Body of pancreas (tissue), 4 donors: Measurements from ENCODE around the gene SSH2. TPM values are rescaled to one million over a fixed set of nuclear protein-coding genes. Genes with fewer than 3 reads are reported as not detected.
A peak's percentile ranks its signal among the peaks of the same experiment; 100 is the strongest.

Experiments
- ATAC-seq: fragments of 150-250 bp; one replicate; pipeline ENCODE4 v1.9.1; 2016
- DNase-seq, 4 donors: peaks; one replicate each; pipeline ENCODE4 v3.0.0-alpha.2; 2019
- H3K27ac ChIP-seq, 4 donors: fragments of 200-600 bp; sonication (generic); 1 replicate in 3 of 4; 2 replicates in 1 of 4; pipeline versions ENCODE4 v1.5.1 to v1.6.1; 2016 to 2019; ENCODE audit warnings: mild to moderate bottlenecking in 1 of 4, mixed read lengths in 1 of 4, moderate library complexity in 1 of 4
- H3K27me3 ChIP-seq, 2 donors: fragments of 200-600 bp; sonication (generic); one replicate each; pipeline ENCODE4 v1.6.0; 2016; ENCODE audit warnings: mild to moderate bottlenecking in 1 of 2
- H3K36me3 ChIP-seq, 2 donors: fragments of 200-600 bp; sonication (generic); replicated peaks in 1 of 2; 2 replicates each; pipeline ENCODE4 v1.5.1; 2016; ENCODE audit warnings: low read depth in 2 of 2; ENCODE audit not compliant: insufficient read depth in 1 of 2
- H3K4me1 ChIP-seq: fragments of 200-600 bp; sonication (generic); one replicate; pipeline ENCODE4 v1.6.0; 2016
- H3K4me3 ChIP-seq, 2 donors: fragments of 200-600 bp; sonication (generic); 1 replicate in 1 of 2; 2 replicates in 1 of 2; pipeline ENCODE4 v1.5.1; 2016 to 2019
- H3K9me3 ChIP-seq, 3 donors: fragments of 200-600 bp; sonication (generic); 1 replicate in 2 of 3; 2 replicates in 1 of 3; pipeline ENCODE4 v1.5.1; 2016
- POLR2A ChIP-seq, 3 donors: fragments of 450-650 bp; IDR thresholded peaks; one replicate each; pipeline ENCODE4 v1.6.1; 2016; ENCODE audit warnings: antibody characterized with exemption in 3 of 3, mild to moderate bottlenecking in 2 of 3
- WGBS, 2 donors: methylation state at CpG; one replicate each; pipeline ENCODE4 v1.1.5; 2017; 5-methylcytosine and 5-hydroxymethylcytosine counted together
- intact Hi-C: fragments of 100-400 bp; cut with DNase I; formaldehyde crosslinking; loops from one replicate; pipeline ENCODE4 v1.15.1; 2023
- total RNA-seq, 2 donors: library from RNA; depleted of rRNA; stranded (reverse); fragments of >200 nt; gene quantifications; one replicate each; pipeline ENCODE4 v1.1.0, GENCODE V29; 2016
- TF ChIP-seq, protein P1 (sequence below), 7 experiments: fragments of 450-650 bp in 4 of 7; fragments of 200-600 bp in 3 of 7; sonication (generic) in 3 of 7; IDR thresholded peaks; one replicate each; pipeline ENCODE4 v1.5.1; 2016 to 2019; ENCODE audit warnings: antibody characterized with exemption in 7 of 7

SSH2 gene, protein sequence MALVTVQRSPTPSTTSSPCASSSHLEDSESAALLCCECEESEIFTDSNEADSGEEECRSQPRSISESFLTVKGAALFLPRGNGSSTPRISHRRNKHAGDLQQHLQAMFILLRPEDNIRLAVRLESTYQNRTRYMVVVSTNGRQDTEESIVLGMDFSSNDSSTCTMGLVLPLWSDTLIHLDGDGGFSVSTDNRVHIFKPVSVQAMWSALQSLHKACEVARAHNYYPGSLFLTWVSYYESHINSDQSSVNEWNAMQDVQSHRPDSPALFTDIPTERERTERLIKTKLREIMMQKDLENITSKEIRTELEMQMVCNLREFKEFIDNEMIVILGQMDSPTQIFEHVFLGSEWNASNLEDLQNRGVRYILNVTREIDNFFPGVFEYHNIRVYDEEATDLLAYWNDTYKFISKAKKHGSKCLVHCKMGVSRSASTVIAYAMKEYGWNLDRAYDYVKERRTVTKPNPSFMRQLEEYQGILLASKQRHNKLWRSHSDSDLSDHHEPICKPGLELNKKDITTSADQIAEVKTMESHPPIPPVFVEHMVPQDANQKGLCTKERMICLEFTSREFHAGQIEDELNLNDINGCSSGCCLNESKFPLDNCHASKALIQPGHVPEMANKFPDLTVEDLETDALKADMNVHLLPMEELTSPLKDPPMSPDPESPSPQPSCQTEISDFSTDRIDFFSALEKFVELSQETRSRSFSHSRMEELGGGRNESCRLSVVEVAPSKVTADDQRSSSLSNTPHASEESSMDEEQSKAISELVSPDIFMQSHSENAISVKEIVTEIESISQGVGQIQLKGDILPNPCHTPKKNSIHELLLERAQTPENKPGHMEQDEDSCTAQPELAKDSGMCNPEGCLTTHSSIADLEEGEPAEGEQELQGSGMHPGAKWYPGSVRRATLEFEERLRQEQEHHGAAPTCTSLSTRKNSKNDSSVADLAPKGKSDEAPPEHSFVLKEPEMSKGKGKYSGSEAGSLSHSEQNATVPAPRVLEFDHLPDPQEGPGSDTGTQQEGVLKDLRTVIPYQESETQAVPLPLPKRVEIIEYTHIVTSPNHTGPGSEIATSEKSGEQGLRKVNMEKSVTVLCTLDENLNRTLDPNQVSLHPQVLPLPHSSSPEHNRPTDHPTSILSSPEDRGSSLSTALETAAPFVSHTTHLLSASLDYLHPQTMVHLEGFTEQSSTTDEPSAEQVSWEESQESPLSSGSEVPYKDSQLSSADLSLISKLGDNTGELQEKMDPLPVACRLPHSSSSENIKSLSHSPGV (N-terminal part only)
- 1 to 10 TPM; 8.2 to 8.6 TPM for total RNA-seq

DNA sequence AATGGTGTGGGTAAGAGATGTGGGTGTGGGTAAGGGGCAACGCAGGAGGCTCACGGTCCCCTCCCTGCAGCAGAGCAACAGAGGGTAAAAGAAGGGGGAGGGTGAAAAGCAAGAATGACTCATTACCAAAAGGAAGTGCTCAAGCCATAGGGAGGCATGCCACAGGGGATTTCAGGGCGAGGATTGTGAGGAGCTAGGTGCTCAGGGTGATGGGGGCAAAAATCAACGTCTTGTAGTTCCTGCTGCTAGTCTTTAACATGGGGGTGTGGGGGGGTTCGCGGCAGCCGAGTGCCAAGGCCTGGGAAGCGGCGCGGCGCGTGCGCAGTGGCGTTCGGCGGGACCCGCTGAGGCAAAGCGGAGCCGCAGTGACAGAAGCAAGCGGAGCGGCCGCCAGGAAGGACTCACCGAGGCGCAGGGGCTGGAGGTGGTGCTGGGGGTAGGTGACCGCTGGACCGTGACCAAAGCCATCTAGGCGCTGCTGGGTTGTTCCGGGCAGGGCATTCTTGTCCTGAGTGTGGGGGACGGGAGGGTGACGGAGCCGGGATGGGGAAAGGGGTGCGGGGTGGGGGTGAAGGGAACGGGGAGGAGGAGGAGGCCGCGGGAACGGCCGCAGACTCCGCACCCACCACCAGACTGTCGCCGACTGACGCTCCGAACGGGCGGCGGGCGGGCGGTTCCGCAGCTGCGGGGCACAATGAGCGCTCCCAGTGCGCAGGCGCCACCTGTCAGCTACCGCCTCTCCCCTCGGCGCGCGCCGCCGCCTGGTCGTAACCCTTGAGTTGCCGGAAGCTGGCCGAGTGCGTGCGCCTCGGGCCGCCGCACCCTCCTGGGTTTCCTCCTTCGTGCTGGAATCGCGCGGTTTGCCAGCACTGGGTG, at the start of gene SSH2:
TSS of gene SSH2 (minus strand) at position 696 of the 876 bp plus-strand sequence. CDS start at position 468, 228 bp downstream.
- ATAC-seq (peak; percentile 89), DNase-seq (peak; percentile 90 to 92 (median 92))
- WGBS, 2 donors: 0 to 1% methylated on average over 35 to 69 of the region's 71 CpGs
- peaks cover 34% of the 10 kb centered on the region for H3K4me1 ChIP-seq
- intact Hi-C loops: no loop called here
- H3K36me3 ChIP-seq: no peaks in the 10 kb centered on the region
- H3K27me3 ChIP-seq: no peaks in the 10 kb centered on the region
- H3K9me3 ChIP-seq: no peaks in the 10 kb centered on the region
- H3K4me3 ChIP-seq: peak within 1 kb of the TSS; percentile 87 to 93
- peak; percentile 34 to 67 (median 64) for TF ChIP-seq POLR2A (IDR thresholded peaks at IDR 0.05)
- TF ChIP-seq, protein P1, sequence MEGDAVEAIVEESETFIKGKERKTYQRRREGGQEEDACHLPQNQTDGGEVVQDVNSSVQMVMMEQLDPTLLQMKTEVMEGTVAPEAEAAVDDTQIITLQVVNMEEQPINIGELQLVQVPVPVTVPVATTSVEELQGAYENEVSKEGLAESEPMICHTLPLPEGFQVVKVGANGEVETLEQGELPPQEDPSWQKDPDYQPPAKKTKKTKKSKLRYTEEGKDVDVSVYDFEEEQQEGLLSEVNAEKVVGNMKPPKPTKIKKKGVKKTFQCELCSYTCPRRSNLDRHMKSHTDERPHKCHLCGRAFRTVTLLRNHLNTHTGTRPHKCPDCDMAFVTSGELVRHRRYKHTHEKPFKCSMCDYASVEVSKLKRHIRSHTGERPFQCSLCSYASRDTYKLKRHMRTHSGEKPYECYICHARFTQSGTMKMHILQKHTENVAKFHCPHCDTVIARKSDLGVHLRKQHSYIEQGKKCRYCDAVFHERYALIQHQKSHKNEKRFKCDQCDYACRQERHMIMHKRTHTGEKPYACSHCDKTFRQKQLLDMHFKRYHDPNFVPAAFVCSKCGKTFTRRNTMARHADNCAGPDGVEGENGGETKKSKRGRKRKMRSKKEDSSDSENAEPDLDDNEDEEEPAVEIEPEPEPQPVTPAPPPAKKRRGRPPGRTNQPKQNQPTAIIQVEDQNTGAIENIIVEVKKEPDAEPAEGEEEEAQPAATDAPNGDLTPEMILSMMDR (IDR thresholded peaks at IDR 0.05): peak in 1 of 7 experiments; percentile 7
- H3K27ac ChIP-seq: peak within 1 kb of the TSS; percentile 91 to 98 (median 96)

DNA sequence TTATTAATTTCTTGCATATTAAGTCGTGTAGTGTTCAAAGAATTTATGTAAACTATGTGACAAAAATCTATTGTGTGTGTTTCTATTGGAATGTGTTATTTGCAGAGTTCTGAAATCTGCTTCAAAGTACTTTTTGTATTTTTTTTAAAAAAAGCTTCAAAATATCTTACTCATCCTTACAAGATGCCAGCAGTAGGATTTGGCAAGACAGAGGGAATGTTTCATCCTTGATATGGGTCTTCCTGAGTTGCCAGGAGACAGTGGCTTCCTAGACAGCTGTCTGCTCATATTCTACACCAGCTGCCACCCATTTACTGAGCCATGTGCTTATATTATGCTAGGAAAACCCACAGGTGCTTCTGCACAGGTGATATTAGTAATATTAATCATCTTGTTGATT, 47.8 kb upstream of the SSH2 start:
- intact Hi-C loops: no loop called here
- no peak for TF ChIP-seq POLR2A (IDR thresholded peaks at IDR 0.05)
- TF ChIP-seq, protein P1 (IDR thresholded peaks at IDR 0.05): no peak
- Histone ChIP-seq H3K36me3 (no peaks in the 10 kb centered on the region), H3K4me1 (no peaks in the 10 kb centered on the region), H3K9me3 (no peaks in the 10 kb centered on the region), H3K4me3 (no peak overlapping the region), H3K27me3 (no peaks in the 10 kb centered on the region), H3K27ac (no peak overlapping the region)
- ATAC-seq: no peak
- WGBS, 2 donors: 67 to 68% methylated on average over 1 of the region's 1 CpG
- DNase-seq: no peak

DNA sequence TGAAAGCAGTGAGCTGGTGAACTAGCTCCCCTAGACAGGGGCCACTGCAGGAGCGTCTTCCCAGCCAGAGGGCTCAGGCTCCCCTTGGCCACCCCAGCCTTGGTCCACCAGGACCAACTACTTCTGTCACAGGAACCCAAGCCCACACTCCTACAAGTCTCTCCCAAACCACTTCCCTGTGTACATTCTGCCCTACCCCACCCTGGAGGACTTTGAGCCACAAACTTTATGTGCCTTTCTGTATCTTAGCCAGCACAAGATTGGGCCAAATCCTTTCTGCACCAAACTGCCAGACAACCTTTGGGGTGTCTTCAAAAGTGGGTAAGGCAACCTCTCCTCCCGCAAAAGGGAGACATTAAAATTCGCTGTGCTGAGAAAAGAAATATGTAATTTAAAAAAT, 43.0 kb upstream of the SSH2 start:
- H3K4me3 ChIP-seq: no peak overlapping the region
- no peaks in the 10 kb centered on the region for H3K27me3 ChIP-seq
- WGBS, 2 donors: 88 to 94% methylated on average over 3 of the region's 3 CpGs
- no peaks in the 10 kb centered on the region for H3K36me3 ChIP-seq
- no peaks in the 10 kb centered on the region for H3K9me3 ChIP-seq
- no peak overlapping the region for H3K27ac ChIP-seq
- H3K4me1 ChIP-seq: no peaks in the 10 kb centered on the region
- TF ChIP-seq POLR2A (IDR thresholded peaks at IDR 0.05): no peak
- TF ChIP-seq, protein P1 (IDR thresholded peaks at IDR 0.05): no peak
- DNase-seq: no peak
- intact Hi-C loops: no loop called here
- ATAC-seq: no peak

DNA sequence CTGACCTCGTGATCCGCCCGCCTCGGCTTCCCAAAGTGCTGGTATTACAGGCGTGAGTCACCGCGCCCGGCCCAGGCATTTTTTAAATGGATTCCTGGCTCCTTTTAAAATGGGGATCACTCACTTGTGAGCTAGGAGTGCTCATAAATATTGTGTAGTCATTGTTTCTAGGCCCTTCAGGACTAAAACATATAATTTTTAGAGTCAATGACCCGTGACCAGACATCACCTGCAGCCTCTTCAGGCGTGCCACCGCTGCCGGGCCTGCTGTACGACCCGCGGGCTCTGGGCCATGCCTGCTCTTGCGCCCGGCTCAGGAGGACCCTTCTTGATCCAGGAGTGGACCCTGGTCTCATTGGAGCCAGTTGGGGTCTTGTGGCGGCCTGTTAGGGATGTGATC, 42.2 kb upstream of the SSH2 start:
- Histone ChIP-seq H3K27ac (no peak overlapping the region), H3K27me3 (no peaks in the 10 kb centered on the region), H3K4me1 (no peaks in the 10 kb centered on the region), H3K4me3 (no peak overlapping the region), H3K36me3 (no peaks in the 10 kb centered on the region), H3K9me3 (no peaks in the 10 kb centered on the region)
- intact Hi-C loops: no loop called here
- DNase-seq (no peak), ATAC-seq (no peak)
- TF ChIP-seq, protein P1 (IDR thresholded peaks at IDR 0.05): no peak
- no peak for TF ChIP-seq POLR2A (IDR thresholded peaks at IDR 0.05)
- WGBS, 2 donors: 95% methylated on average over 16 to 18 of the region's 18 CpGs
